ENCODE results near the gene C2CD2L. TPM values are rescaled to one million over a fixed set of nuclear protein-coding genes. Genes with fewer than 3 reads are reported as not detected.

The C2CD2L gene
- total and polyA plus RNA-seq, 2 of the 4 experiments (the other 2 are of a cell fraction) = 2.2 to 8.7 TPM

- TF ChIP-seq FOS (IDR thresholded peaks at IDR 0.05; ENCODE audit: low read depth, low read length) = no peak
- no peak for TF ChIP-seq BHLHE40 (IDR thresholded peaks at IDR 0.05; ENCODE audit: low read depth, low read length)
Observed at GRCh38 chr11:119108146-119108856, 1.2 kb downstream of the C2CD2L start (continued).

DNA sequence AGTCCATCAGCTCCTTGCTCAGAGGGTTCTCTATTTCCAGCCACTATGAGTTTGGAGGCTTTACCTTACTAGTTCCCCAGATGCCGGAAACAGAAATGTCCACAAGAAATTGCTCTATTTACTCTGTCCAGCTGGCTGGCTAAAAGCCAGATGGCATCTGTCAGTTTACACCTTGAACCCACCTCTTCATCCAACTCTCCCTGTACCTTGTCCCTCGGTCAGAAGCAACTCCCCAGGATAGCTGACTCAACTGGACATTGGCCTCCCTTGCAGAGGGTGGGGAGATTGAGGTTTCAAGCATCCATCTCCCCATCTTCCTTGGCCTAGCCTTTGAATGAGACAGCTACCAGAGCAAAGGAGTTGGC is 1.7 kb downstream of the C2CD2L start:
- H3K27me3 ChIP-seq (ENCODE audit: control insufficient read depth, insufficient read depth, low read length) = no peaks in the 10 kb centered on the region
- CTCF ChIA-PET = no interaction called here
- peak overlapping the region; percentile 63 for H2AK9ac ChIP-seq (replicated peaks; ENCODE audit: low read depth, low read length, poor library complexity)
- DNase-seq = no peak
- H3K4me1 ChIP-seq (ENCODE audit: control insufficient read depth, insufficient read depth, low read length) = peaks cover 9% of the 10 kb centered on the region
- H3K4ac ChIP-seq (ENCODE audit: low read depth, low read length) = no peak overlapping the region
- dilution Hi-C loops (cut with HindIII; ENCODE audit: low sequenced_read_pairs, unreplicated experiment) (no loop called here), intact Hi-C loops (cut with micrococcal nuclease) (loop anchor here (10.0 kb wide), 1 partner anchor 366 kb away; no protein-coding TSS in a partner anchor), in situ Hi-C loops (cut with MboI; ENCODE audit: low sequenced_read_pairs) (no loop called here)
- POLR2A ChIA-PET (ENCODE audit: unreplicated experiment) = interaction anchor here (0.6 kb wide), 1 partner anchor 78 kb away, joined by 18 read pairs; no protein-coding TSS in a partner anchor
- H3K18ac ChIP-seq (ENCODE audit: low read depth, low read length) = no peak overlapping the region
- peak overlapping the region; percentile 91 for H2AFZ ChIP-seq (replicated peaks; ENCODE audit: low read length, poor library complexity)
- peak overlapping the region in 1 of 2 experiments; percentile 22; a peak in 2 of 4 replicates for H4K8ac ChIP-seq (ENCODE audit: low read depth in 2 of 2, low read length in 2 of 2)
- no peak overlapping the region for H3K9ac ChIP-seq (ENCODE audit: low read depth, low read length)
- H3K9me3 ChIP-seq (ENCODE audit: control insufficient read depth, insufficient read depth, low read length) = no peaks in the 10 kb centered on the region
- H3K23ac ChIP-seq (ENCODE audit: low read depth, low read length) = peak overlapping the region; percentile 10; the same call in 1 of the 2 replicates
- peak overlapping the region; percentile 45; the same call in 1 of the 2 replicates for H3K4me3 ChIP-seq (ENCODE audit: insufficient read depth, low read depth, low read length)
- no peak overlapping the region for H2BK15ac ChIP-seq (ENCODE audit: low read depth, low read length)
- H4K91ac ChIP-seq (ENCODE audit: insufficient read depth, low read depth, low read length) = no peak overlapping the region
- H3K79me1 ChIP-seq (ENCODE audit: low read depth in 1 of 2, low read length in 2 of 2) = peaks cover 21 to 48% of the 10 kb centered on the region in 2 experiments
- no peak overlapping the region for H2BK20ac ChIP-seq (ENCODE audit: low read depth, low read length)
- peaks cover 4% of the 10 kb centered on the region; the same call in 1 of the 2 replicates for H4K20me1 ChIP-seq (ENCODE audit: insufficient read depth, low read length)
- peak overlapping the region; percentile 95 for H3K4me2 ChIP-seq (ENCODE audit: low read depth, low read length)
- no peak overlapping the region for H4K5ac ChIP-seq (ENCODE audit: low read depth, low read length)
- no peak overlapping the region for H3K27ac ChIP-seq (ENCODE audit: insufficient read depth, low read length)
- H3K14ac ChIP-seq (replicated peaks; ENCODE audit: low read depth, low read length) = no peak overlapping the region; the same call in 1 of the 2 replicates
- ATAC-seq (ENCODE audit: low read depth) = no peak
- 100% methylated on average over 1 of the region's 2 CpGs; no CpG with 5 or more reads in 1 of the 2 experiments for WGBS, 2 experiments (ENCODE audit: extremely low coverage in 2 of 2, insufficient read length in 1 of 2)
- peaks cover 23% of the 10 kb centered on the region for H3K36me3 ChIP-seq (ENCODE audit: control insufficient read depth, insufficient read depth, low read length)
- BruUV-seq (replicated peaks) = no TSS peak
- peak overlapping the region; percentile 52; the same call in 1 of the 2 replicates for H2AK5ac ChIP-seq (ENCODE audit: low read depth, low read length)
- peaks cover 21% of the 10 kb centered on the region for H3K9me1 ChIP-seq (ENCODE audit: insufficient read depth, low read length)
- H2BK5ac ChIP-seq (ENCODE audit: low read depth, low read length, poor library complexity, severe bottlenecking) = no peak overlapping the region
- H3K56ac ChIP-seq (ENCODE audit: extremely low read depth, insufficient read depth, low read length) = no peak overlapping the region
- no peak overlapping the region for H2BK120ac ChIP-seq (ENCODE audit: low read depth, low read length)
- TF ChIP-seq RAD21 (IDR thresholded peaks at IDR 0.05; ENCODE audit: low read length) (no peak), CEBPB (IDR thresholded peaks at IDR 0.05; ENCODE audit: low read depth, low read length) (no peak), RCOR1 (IDR thresholded peaks at IDR 0.05; ENCODE audit: insufficient replicate concordance, low read length) (no peak), USF2 (IDR thresholded peaks at IDR 0.05; ENCODE audit: low read depth, low read length) (no peak), RFX5 (IDR thresholded peaks at IDR 0.05; ENCODE audit: low read depth, low read length) (no peak), CHD1 (IDR thresholded peaks at IDR 0.05; ENCODE audit: low read depth, low read length) (no peak), BHLHE40 (IDR thresholded peaks at IDR 0.05; ENCODE audit: low read depth, low read length) (no peak), POLR2A (IDR thresholded peaks at IDR 0.05; ENCODE audit: low read depth, low read length) (no peak), NFE2L2 (IDR thresholded peaks at IDR 0.05; ENCODE audit: low read depth, low read length) (no peak), MXI1 (IDR thresholded peaks at IDR 0.05; ENCODE audit: borderline replicate concordance, low read depth, low read length) (no peak), MAZ (IDR thresholded peaks at IDR 0.05; ENCODE audit: borderline replicate concordance, low read depth, low read length) (no peak), MAFK (IDR thresholded peaks at IDR 0.05; ENCODE audit: low read depth, low read length) (no peak), ELK1 (IDR thresholded peaks at IDR 0.05; ENCODE audit: borderline replicate concordance, low read depth, low read length) (no peak), FOS (IDR thresholded peaks at IDR 0.05; ENCODE audit: low read depth, low read length) (no peak), SMC3 (IDR thresholded peaks at IDR 0.05; ENCODE audit: low read depth, low read length) (no peak)
